Measurements from ENCODE around the gene RET. TPM values are rescaled to one million over a fixed set of nuclear protein-coding genes. Genes with fewer than 3 reads are reported as not detected.

Gene RET
- total and polyA plus RNA-seq, 2 donors from 2014 or later: 1.1 to 3.1 TPM

DNA sequence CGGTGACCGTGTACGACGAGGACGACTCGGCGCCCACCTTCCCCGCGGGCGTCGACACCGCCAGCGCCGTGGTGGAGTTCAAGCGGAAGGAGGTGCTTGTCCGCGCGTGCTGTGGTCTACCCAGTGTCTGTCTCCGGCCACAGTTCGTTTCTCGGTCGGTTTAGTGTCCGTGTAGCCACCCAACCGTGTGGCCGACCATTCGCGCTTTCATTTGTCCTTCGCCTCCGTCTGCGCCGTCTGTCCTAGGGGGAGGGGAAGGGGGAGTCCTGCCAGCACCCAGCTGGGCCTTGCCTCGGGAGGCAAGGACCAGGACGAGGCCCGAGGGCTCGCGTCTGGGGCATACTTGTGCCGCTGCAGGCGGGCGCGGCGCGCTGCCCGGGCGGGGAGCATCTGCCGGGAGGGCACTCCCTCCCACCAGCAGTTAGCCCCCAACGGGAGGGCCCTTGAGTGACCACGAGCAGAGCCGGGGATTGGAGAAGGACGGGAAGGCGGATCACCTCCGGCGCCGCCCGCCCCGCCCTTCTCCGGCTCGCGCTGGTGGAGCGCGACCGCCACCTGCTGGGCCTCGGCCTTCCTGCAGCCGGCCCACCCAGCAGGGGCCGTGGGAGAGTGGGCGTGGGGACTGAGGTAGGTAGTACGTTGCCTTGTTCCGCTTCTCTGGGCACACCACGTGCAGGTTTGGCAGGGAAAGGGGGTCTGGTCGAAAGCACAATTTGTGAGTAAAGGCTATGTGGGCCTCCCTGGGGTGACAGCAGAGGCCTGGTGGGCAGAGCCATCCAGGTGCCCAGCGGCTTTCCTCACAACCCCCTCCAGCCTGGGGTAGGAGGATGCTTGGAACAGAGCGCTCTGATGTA is 28.5 kb downstream of the RET start:
- H3K4me3 ChIP-seq (ENCODE audit: low read length in 3 of 3): peak overlapping the region; percentile 20 to 73 (median 56)
- DNase-seq: peak; percentile 82 to 90 (median 84)
- peaks cover 2% of the 10 kb centered on the region for H3K27me3 ChIP-seq (ENCODE audit: control insufficient read depth, insufficient read depth, low read length)
- no peaks in the 10 kb centered on the region for H3K9me3 ChIP-seq (ENCODE audit: control insufficient read depth in 2 of 3, insufficient read depth in 1 of 3, low read length in 3 of 3)
- peak overlapping the region in 1 of 3 donors; percentile 51 for H3K9ac ChIP-seq (ENCODE audit: low read length in 3 of 3)
- no peaks in the 10 kb centered on the region for H3K36me3 ChIP-seq (ENCODE audit: control insufficient read depth in 2 of 3, insufficient read depth in 3 of 3, low read length in 3 of 3)
- peaks cover 0 to 7% (median 0%) of the 10 kb centered on the region in 3 donors for H3K4me1 ChIP-seq (ENCODE audit: control insufficient read depth in 2 of 3, insufficient read depth in 2 of 3, low read depth in 1 of 3, low read length in 3 of 3)
- TF ChIP-seq, protein P1, sequence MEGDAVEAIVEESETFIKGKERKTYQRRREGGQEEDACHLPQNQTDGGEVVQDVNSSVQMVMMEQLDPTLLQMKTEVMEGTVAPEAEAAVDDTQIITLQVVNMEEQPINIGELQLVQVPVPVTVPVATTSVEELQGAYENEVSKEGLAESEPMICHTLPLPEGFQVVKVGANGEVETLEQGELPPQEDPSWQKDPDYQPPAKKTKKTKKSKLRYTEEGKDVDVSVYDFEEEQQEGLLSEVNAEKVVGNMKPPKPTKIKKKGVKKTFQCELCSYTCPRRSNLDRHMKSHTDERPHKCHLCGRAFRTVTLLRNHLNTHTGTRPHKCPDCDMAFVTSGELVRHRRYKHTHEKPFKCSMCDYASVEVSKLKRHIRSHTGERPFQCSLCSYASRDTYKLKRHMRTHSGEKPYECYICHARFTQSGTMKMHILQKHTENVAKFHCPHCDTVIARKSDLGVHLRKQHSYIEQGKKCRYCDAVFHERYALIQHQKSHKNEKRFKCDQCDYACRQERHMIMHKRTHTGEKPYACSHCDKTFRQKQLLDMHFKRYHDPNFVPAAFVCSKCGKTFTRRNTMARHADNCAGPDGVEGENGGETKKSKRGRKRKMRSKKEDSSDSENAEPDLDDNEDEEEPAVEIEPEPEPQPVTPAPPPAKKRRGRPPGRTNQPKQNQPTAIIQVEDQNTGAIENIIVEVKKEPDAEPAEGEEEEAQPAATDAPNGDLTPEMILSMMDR (IDR thresholded peaks at IDR 0.05; ENCODE audit: borderline replicate concordance, extremely low read depth, insufficient read depth): peak; percentile 99
- no peak overlapping the region for H3K27ac ChIP-seq (ENCODE audit: low read depth in 2 of 2, low read length in 2 of 2)
- intact Hi-C loops (cut with DNase I): loop anchor here (5.0 kb wide), 1 partner anchor 238 kb away; no protein-coding TSS in a partner anchor
- no peak for FAIRE-seq

GRCh38 chr10:43105956-43106229 is 29.0 kb downstream of the RET start:
- DNase-seq: no peak
- Histone ChIP-seq H3K4me3 (ENCODE audit: low read length in 3 of 3) (no peak overlapping the region), H3K27me3 (ENCODE audit: control insufficient read depth, insufficient read depth, low read length) (peaks cover 2% of the 10 kb centered on the region), H3K4me1 (ENCODE audit: control insufficient read depth in 2 of 3, insufficient read depth in 2 of 3, low read depth in 1 of 3, low read length in 3 of 3) (peaks cover 0 to 7% (median 0%) of the 10 kb centered on the region in 3 donors), H3K27ac (ENCODE audit: low read depth in 2 of 2, low read length in 2 of 2) (no peak overlapping the region), H3K9me3 (ENCODE audit: control insufficient read depth in 2 of 3, insufficient read depth in 1 of 3, low read length in 3 of 3) (no peaks in the 10 kb centered on the region), H3K36me3 (ENCODE audit: control insufficient read depth in 2 of 3, insufficient read depth in 3 of 3, low read length in 3 of 3) (no peaks in the 10 kb centered on the region), H3K9ac (ENCODE audit: low read length in 3 of 3) (peak overlapping the region in 1 of 3 donors; percentile 12)
- intact Hi-C loops (cut with DNase I): loop anchor here (5.0 kb wide), 1 partner anchor 239 kb away; no protein-coding TSS in a partner anchor
- TF ChIP-seq, protein P1 (IDR thresholded peaks at IDR 0.05; ENCODE audit: borderline replicate concordance, extremely low read depth, insufficient read depth): no peak
- FAIRE-seq: no peak

GRCh38 chr10:43106256-43107091 is 29.6 kb downstream of the RET start:
- FAIRE-seq: no peak
- TF ChIP-seq, protein P1 (IDR thresholded peaks at IDR 0.05; ENCODE audit: borderline replicate concordance, extremely low read depth, insufficient read depth): no peak
- Histone ChIP-seq H3K9me3 (ENCODE audit: control insufficient read depth in 2 of 3, insufficient read depth in 1 of 3, low read length in 3 of 3) (no peaks in the 10 kb centered on the region), H3K27me3 (ENCODE audit: control insufficient read depth, insufficient read depth, low read length) (peaks cover 2% of the 10 kb centered on the region), H3K4me1 (ENCODE audit: control insufficient read depth in 2 of 3, insufficient read depth in 2 of 3, low read depth in 1 of 3, low read length in 3 of 3) (peaks cover 0 to 7% (median 0%) of the 10 kb centered on the region in 3 donors), H3K36me3 (ENCODE audit: control insufficient read depth in 2 of 3, insufficient read depth in 3 of 3, low read length in 3 of 3) (no peaks in the 10 kb centered on the region), H3K4me3 (ENCODE audit: low read length in 3 of 3) (no peak overlapping the region), H3K27ac (ENCODE audit: low read depth in 2 of 2, low read length in 2 of 2) (no peak overlapping the region), H3K9ac (ENCODE audit: low read length in 3 of 3) (no peak overlapping the region)
- intact Hi-C loops (cut with DNase I): loop anchor here (5.0 kb wide), 1 partner anchor 239 kb away; no protein-coding TSS in a partner anchor
- no peak for DNase-seq
